Activated CD4-positive, alpha-beta T cell treated with anti-CD3 and anti-CD28 coated beads, Interleukin-10, Interleukin-2, amounts not matched to agents 100 ng/mL and 50 ng/mL, durations not matched to agents 16 hours and 8 hours (primary cell): ENCODE data around the gene HCFC1R1.

Experiments used
- DNase-seq: peaks from one replicate; pipeline ENCODE4 v3.0.0-alpha.2; 2020

HCFC1R1 gene

DNA sequence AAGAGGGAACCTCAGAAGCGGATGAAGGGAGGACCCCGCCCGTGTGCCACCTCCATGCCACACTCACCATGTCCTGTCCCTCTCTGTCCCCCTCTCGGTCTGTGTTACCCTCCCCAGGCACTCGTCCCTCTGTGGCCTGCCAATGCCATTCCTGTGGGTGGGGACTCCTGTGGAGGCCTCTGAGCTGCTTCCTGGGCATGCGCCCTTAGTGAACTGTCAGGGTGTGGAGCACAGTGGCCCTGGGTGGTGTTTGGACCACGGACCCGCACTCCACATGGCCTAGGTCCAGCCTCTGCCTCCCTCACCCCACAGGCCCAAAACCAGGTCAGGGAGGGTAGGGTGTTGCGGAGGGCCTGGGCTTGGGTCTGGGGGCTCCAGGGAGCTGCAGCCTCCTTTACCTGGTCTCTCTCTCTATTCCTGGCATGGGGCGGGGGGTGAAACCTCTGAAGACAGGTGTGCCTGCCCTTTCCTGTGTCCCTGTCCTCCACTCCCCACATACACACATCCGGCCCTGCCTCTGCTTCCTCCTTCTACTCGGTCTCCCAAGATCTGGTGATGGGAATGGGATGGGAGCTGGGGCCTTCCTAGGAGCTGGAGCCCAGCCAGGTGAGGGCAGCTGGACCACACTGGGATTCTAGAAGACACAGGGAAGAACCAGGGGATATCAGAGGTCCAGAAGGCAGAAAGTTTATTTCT is 32.0 kb downstream of the HCFC1R1 start:
- DNase-seq = no peak

- DNase-seq = no peak
Observed at GRCh38 chr16:2990891-2991290, 32.9 kb downstream of the HCFC1R1 start.

DNA sequence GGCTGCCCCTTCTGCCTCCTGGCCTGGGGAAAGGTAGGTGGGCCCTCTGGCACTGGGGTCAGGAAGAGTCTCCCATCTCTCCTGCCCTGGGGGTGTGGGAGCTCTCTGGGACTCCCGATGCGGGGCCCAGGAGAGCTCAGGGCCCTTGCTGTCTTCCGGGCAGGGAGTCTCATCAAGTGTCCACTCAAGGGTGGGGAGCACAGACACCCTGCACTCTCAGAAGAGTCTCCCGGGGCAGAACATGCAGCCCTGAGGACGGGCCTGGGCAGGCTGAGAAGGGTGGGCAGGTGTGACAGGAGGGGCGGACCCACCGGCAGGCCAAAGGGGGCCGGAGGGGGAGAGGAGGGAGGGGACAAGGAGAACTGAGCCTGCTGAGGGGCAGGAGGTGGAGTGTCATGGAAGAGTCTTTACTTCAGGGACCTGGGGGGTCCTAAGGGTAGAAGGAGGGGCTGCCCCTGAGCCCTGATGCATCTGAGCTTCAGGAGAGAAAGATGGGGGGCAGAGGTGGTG is 35.1 kb downstream of the HCFC1R1 start:
- DNase-seq = no peak

DNA sequence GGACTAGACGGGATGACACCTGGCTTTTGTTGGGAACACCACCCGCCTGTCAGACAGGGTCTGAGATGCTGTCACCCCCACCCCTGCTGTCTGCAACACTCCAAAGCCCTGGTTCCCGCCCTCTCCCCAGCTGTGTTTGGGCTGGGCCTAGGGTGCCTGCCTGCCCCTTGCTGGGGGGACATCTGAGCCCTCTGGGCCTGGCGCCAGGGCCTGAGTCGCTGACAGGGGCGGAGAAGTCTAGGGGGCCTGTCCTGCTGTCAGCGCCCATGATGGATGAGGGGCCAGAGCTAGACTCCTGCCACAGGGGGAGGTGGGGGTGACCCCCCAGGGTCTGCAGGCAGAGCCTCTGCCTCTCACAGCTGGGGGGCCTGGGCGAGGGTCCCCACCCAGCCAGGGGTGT is 35.9 kb downstream of the HCFC1R1 start:
- no peak for DNase-seq

GRCh38 chr16:2987286-2987685 is 36.5 kb downstream of the HCFC1R1 start:
- no peak for DNase-seq

GRCh38 chr16:2986623-2987188 is 37.0 kb downstream of the HCFC1R1 start:
- DNase-seq = no peak

- no peak for DNase-seq
Observed at GRCh38 chr16:2985893-2986355, 37.8 kb downstream of the HCFC1R1 start.

DNA sequence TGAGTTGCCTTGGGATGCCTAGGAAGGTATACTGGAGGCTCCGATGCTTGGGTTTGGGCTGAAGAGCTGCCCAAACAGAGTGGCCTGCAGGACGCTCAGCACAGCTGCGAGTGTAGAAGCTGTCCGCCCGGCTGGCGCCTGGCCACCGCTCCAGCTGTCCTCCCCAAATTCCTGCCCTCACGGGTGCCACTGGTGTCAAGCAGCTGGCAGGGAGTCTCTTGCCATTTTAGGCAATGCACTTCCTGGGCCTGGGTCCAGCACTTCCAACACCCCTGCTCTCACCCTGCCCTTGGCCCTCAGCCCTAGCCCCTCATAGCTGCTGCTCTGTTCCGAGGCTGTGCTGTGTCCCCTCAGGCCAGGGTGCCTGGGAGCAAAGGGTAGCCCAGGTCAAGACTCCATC is 38.3 kb downstream of the HCFC1R1 start:
- DNase-seq = no peak

DNA sequence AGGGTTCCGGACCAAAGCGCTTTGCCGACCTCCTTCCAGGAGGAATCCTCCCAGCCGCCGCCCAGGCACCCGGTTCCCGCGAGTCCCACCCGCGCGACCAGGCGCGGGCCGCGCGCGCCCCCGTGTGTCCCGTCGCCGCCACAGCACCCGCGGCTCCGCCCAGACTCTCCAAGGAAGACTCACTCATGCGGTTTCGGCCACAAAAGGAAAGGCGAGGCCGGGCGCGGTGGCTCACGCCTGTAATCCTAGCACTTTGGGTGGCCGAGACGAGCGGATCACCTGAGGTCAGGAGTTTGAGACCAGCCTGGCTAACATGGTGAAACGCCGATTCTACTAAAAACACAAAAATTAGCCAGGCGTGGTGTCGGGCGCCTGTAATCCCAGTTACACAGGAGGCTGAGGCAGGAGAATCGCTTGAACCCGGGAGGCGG is 40.0 kb downstream of the HCFC1R1 start:
- peak; percentile 87 for DNase-seq

- no peak for DNase-seq
Observed at GRCh38 chr16:2982402-2982801, 41.3 kb downstream of the HCFC1R1 start.

DNA sequence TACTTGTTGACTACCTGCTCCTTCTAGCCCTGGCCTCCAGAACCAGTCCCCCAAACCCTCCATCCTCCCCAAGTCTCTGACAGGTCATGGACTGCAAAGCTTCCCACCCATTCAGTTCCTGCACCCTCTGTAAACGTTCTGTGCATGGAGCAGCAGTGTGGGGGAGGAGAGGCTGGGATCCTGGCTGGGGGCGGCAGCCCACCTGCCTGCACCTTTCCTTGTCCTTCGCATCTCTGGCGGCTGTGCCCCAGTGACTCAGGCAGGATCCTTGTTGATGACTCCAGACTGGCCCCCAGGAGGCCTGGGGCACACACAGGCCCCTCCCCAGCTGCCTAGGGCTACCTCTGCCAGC is 41.9 kb downstream of the HCFC1R1 start:
- no peak for DNase-seq

- no peak for DNase-seq
Observed at GRCh38 chr16:2981177-2981898, 42.4 kb downstream of the HCFC1R1 start.

GRCh38 chr16:2980227-2981176 is 43.2 kb downstream of the HCFC1R1 start, which contains the start of gene PKMYT1:
PKMYT1 (minus strand) TSS chr16:2980446; CDS start chr16:2979657, 789 bp downstream.
- DNase-seq = peak; percentile 96

- peak; percentile 49 for DNase-seq
Observed at GRCh38 chr16:2979669-2980226, 44.0 kb downstream of the HCFC1R1 start.

DNA sequence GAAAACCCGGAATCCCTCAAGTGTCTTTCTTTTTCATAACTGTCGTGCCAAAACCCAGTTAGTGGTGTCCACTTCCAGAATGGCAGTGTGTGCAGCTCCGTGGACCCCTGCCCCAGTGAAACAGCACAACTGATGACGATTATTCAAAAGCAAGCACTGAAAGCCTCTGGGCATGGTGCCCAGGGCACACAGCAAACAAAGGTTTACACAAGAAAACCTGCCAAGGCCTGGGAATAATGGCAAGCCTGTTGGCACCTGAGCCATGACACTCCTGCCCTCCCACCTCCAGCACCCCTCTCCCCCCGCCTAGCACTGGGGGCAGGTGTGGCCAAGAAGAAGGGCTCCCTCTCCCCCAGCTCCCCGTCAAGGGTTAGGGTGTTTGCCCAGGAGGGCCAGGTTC is 46.3 kb downstream of the HCFC1R1 start:
- no peak for DNase-seq

- DNase-seq = no peak
Observed at GRCh38 chr16:2976673-2977072, 47.1 kb downstream of the HCFC1R1 start.

GRCh38 chr16:2976201-2976600 is 47.5 kb downstream of the HCFC1R1 start:
- DNase-seq = no peak

- DNase-seq = no peak
Observed at GRCh38 chr16:2975161-2975795, 48.5 kb downstream of the HCFC1R1 start.

DNA sequence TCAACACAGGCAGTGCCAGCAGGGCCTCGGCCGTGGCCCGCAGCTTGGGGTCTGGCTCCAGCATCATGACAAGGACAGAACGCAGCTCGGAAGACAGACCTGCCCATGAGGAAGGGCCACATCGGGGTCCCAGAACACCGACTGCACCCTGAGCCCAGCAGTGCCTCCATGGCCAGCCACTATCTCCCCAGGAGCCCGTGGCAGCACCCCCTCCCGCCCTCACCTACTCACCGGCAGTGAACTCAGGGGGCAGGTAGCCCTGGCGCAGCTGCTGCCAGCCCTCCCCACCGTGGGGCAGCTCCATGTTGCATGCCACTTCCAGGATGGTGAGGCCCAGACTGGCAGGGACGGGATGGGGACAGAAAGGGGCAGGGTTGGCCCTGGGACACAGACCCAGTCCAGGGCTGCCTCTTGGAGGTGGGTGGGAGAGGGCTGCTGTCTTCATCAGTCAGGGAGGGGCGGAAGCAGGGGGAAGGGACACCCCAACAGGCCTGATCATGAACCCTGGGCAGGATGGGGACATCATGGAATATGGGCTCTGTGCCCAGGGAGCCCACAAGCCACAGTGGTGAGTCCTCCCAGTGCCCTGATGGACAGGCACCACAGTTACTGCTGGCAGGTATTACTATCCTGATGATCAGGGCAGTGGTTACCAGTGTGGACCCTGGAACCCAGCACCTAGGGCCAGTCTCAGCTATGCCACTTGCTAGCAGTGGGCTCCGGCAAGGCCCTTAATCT is 49.3 kb downstream of the HCFC1R1 start:
- DNase-seq = no peak

DNA sequence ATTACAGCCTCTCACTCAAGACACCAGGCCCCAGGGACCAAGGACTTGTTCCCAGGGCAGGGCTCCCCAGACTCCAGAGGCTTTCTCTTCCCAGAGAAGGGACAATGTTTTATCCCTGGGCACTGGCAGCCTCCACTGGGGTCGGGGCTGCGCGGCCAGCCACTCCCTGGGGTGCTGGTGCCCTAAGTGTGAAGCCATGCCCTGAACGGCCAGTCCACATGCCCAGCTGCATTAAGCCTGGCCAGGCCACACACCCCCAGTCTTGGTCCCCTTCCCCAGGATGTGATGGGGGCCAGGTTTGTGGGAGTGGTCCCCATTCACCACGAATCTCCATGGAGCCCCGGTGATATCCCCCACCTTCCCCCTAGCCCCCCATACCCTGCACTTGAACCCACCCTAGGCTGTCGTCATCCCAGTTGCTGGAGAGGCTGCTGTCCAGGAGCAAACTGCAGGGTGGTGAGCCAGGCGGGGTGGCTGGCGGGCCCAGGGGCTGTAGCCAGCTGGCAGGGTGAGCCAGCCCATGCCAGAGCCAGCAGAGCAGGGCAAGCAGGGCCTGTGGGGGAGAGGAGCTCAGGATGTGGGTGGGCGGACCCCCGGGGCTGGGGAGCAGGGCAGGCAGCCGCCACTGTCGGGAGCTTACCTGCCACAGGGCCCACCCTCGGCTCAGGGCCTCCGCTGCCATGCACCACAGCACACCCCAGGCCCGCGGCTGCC is 50.0 kb downstream of the HCFC1R1 start:
- DNase-seq = no peak
